GM19035 (cell line): ENCODE data around the gene EPO.
"Not testable (repeated sequence)": the region's sequence is repeated elsewhere in the genome, so short reads cannot be mapped to it uniquely, and the experiment has no call there.

Experiments used
- ATAC-seq: cut with Tn5 transposase; IDR thresholded peaks from one replicate; pipeline ENCODE4 v1.9.1; 2021; ENCODE audit not compliant: unreplicated experiment

EPO gene

GRCh38 chr7:100701089-100701488 lies 19.2 kb upstream of the EPO start:
- not testable (repeated sequence) for ATAC-seq

DNA sequence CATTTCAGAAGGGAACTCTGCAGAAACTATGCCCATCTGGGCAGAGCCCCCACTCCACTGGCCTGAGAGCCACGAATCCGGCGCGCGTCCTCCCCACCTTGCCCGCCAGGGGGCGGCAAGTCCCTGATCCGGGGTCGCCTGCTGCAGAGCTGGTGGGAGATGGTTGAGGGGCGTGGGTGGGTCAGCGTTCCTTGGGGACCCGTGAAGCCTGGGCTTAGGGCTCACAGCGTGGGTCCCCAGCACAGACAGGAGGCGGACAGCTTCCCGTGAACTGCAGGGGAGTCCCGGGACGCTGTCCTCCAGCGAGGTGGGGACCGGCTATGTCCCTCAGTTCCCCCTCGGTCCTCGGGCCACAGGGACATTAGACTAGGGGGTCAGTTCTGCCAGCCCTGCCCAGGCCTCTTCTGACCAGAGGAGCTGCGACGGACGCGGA lies 14.9 kb upstream of the EPO start:
- ATAC-seq = peak; percentile 54

GRCh38 chr7:100705753-100706671 lies 14.3 kb upstream of the EPO start, which contains the start of gene POP7:
Gene POP7 (plus strand): TSS chr7:100706121. CDS start chr7:100706831, 710 bp downstream.
- ATAC-seq = peak; percentile 92

GRCh38 chr7:100706672-100707311 lies 13.5 kb upstream of the EPO start:
- ATAC-seq = no peak

GRCh38 chr7:100708395-100708794 lies 11.9 kb upstream of the EPO start:
- no peak for ATAC-seq

GRCh38 chr7:100710452-100710851 lies 9.8 kb upstream of the EPO start:
- ATAC-seq = no peak

DNA sequence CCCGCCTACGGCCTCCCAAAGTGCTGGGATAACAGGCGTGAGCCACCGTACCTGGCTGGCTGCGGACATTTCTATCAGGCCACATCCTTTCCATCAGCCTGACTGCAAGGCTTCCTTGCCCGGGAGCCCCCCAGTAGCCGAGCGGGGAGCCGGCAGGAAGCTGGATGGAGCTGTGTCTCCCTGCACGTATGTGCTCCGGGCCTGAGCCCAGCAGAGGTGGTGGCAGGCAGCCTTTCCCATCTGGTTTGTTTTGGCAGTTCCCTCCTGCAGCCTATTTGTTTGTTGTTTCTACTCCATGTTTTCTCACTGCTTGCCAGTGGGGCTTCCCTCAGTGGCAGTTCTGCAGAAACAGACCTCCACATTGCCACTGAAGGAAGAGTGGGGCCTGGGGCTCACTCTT lies 8.9 kb upstream of the EPO start:
- no peak for ATAC-seq

DNA sequence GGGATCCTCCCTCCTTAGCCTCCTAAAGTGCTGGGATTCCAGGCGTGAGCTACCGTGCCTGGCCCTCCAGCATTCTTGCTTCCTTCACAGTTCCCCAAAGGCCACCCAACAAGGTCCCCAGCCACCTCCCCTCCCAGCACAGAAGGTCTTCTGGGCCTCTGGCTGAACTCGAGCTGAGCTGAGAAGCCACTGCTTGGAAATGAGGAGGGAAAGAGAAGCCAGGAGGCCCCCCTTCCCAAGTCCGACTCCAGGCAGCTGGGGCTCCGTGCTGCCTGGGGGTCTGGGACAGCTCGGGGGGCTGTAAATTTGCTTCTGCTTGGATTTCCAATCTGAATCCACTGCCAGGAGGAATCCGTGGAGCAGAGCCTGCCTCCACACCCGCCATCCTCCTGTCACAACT lies 5.5 kb upstream of the EPO start:
- ATAC-seq = no peak

DNA sequence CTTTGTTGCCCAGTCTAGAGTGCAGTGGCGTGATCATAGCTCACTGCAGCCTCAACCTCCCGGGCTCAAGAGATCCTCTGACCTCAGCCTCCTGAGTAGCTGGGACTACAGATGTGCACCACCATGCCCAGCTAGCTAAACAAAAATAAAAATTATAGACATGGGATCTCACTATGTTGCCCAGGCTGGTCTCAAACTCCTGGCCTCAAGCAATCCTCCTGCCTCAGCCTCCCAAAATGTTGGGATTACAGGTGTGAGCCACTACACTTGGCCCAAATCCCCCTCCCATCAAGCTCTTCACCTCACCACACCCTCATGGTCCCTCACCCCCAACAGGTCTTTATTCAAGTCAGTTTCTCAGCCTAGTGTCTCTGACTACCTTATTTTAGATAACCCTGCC lies 3.2 kb upstream of the EPO start:
- ATAC-seq = not testable (repeated sequence)

DNA sequence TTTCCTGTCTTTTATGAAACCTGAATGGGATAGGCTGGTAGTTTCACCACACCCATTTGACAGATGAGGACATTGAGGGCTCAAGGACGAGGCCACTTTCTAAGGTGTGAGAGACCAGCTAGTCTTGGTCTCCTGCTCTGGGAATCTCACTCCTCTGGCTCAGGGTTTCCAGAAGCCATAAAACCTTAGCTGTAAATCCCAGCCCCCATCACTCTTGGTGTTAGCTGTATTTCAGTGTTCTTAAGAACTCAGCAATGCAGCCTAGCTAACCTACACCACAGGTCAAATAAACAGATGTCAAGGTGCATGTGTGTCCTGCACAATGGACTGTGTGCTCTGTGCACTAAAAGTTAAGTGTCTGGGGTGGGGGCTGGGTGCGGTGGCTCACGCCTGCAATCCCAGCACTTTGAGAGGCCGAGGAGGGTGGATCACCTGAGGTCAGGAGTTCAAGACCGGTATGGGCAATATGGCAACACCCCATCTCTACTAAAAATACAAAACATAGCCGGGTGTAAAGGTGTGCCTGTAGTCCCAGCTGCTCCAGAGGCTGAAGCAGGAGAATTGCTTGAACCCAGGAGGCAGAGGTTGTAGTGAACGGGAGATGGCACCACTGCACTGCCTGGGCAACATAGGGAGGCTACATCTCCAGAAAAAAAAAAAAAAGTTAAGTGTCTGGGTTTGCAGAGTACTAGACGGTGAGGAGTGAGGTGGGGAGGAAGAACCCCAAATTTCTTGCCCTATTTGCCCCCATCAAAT lies 567 bp upstream of the EPO start:
- ATAC-seq = no peak

DNA sequence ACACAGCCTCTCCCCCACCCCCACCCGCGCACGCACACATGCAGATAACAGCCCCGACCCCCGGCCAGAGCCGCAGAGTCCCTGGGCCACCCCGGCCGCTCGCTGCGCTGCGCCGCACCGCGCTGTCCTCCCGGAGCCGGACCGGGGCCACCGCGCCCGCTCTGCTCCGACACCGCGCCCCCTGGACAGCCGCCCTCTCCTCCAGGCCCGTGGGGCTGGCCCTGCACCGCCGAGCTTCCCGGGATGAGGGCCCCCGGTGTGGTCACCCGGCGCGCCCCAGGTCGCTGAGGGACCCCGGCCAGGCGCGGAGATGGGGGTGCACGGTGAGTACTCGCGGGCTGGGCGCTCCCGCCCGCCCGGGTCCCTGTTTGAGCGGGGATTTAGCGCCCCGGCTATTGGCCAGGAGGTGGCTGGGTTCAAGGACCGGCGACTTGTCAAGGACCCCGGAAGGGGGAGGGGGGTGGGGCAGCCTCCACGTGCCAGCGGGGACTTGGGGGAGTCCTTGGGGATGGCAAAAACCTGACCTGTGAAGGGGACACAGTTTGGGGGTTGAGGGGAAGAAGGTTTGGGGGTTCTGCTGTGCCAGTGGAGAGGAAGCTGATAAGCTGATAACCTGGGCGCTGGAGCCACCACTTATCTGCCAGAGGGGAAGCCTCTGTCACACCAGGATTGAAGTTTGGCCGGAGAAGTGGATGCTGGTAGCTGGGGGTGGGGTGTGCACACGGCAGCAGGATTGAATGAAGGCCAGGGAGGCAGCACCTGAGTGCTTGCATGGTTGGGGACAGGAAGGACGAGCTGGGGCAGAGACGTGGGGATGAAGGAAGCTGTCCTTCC lies 620 bp downstream of the EPO start:
- ATAC-seq = no peak

- ATAC-seq = no peak
These were observed 1.2 kb downstream of the EPO start for GRCh38 chr7:100721505-100721812.

- ATAC-seq = no peak
These were observed 2.4 kb downstream of the EPO start for GRCh38 chr7:100722480-100723212.

DNA sequence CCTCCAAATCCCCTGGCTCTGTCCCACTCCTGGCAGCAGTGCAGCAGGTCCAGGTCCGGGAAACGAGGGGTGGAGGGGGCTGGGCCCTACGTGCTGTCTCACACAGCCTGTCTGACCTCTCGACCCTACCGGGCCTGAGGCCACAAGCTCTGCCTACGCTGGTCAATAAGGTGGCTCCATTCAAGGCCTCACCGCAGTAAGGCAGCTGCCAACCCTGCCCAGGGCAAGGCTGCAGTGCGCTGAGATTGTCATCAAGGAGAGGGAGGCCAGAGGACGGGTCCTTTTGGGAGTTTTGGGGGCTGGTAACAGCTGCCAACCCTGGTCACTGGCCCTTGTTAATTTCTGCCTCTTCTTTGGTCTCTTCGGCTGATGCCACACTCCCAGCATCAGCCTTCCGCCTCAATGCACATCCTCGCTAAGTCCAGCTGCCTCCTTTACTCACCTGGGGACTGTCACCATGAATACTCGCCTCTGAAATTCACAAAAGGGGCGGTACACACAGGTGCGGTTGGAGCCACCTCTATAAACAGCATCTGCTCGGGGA lies 3.5 kb downstream of the EPO start:
- no peak for ATAC-seq

GRCh38 chr7:100724364-100724763 lies 4.1 kb downstream of the EPO start:
- ATAC-seq = not testable (repeated sequence)

DNA sequence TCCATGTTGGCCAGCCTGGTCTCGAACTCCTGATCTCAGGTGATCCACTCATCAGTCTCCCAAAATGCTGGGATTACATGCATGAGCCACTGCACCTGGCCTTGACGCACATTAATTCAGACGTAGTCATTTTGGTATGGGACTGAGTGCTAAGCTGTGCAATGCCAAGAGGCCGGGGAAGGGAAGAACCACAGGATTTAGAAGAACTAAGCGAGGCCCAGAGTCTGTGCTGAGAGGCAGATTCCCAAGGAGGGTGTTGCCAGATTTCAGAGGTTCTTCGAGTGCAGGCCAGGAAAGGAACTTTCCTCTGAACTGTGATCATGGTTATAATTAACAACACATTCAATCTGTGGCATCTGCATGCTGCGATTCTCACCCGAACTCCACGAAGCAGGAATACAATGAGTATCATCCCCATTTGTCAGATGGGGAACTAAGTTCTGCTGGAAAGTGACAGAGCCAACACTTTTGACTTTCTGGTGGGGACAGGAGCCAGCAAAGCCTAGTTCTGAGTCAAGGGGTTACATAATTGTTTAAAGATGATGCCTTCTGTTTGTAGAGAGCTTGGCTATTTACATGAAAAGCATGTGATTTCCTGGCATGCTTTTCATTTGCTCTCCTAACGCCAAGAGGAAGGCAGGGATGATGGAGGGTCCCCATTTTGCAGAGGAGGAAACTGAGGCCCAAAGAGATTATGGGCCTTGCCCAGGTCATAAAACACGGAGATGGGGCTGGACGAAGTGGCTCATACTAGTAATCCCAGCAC lies 6.9 kb downstream of the EPO start:
- no peak for ATAC-seq

DNA sequence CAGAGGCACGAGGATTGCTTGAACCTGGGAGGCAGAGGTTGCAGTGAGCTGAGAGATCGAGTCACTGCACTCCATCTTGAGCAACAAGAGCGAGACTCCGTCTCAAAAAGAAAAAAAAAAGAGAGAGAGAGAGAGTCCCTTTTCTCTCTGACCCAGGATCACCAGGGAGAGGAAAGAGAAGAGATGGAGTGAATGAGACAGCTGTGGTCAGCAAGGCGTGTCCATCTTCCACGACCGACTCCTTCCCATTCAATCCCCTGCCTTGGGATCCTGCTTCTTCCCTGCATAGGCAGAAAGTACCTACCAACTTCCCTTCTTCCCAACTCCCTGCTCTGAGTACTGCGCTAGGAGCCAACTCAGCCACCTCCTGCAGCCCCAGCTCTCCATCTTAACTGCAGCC lies 7.9 kb downstream of the EPO start:
- no peak for ATAC-seq

DNA sequence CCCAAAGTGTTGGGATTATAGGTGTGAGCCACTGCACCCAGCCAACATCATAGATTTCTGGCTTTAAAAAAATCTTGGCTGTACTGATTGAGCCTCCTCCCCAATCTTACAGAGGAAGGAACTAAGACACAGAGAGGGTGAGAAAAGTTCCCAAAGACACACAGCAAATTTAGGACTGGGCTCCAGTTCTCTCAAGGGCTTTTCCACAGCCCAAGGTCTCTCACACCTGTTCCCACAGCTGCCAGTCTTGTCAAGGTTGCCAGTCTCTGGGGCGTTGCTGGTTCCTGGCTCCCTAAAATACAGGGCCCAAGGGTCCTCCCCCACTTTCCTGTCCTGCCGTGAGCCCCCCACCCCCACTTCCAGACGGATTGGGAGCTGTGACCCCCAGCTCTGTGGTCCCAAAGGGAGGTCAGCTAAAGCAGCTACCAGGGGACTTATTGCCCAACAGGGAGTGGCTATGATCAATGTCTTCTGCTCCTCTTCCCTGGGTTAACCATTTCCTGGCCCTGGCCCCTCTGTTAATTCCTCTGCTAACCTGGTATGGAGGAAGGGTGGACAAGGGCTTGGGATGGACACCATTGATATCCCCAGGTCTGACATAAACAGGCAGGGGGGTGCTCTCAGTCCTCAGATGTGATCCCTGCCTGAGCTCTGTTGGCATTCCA lies 10.0 kb downstream of the EPO start:
- ATAC-seq = no peak
